CD1c-positive myeloid dendritic cell (primary cell): ENCODE data around the gene TNFRSF19.
"Not testable (repeated sequence)": the region's sequence is repeated elsewhere in the genome, so short reads cannot be mapped to it uniquely, and the experiment has no call there.

Experiments
- DNase-seq: peaks from one replicate; pipeline ENCODE4 v3.0.0-alpha.2; 2016; ENCODE audit errors: extremely low spot score

TNFRSF19 gene, protein sequence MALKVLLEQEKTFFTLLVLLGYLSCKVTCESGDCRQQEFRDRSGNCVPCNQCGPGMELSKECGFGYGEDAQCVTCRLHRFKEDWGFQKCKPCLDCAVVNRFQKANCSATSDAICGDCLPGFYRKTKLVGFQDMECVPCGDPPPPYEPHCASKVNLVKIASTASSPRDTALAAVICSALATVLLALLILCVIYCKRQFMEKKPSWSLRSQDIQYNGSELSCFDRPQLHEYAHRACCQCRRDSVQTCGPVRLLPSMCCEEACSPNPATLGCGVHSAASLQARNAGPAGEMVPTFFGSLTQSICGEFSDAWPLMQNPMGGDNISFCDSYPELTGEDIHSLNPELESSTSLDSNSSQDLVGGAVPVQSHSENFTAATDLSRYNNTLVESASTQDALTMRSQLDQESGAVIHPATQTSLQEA

DNA sequence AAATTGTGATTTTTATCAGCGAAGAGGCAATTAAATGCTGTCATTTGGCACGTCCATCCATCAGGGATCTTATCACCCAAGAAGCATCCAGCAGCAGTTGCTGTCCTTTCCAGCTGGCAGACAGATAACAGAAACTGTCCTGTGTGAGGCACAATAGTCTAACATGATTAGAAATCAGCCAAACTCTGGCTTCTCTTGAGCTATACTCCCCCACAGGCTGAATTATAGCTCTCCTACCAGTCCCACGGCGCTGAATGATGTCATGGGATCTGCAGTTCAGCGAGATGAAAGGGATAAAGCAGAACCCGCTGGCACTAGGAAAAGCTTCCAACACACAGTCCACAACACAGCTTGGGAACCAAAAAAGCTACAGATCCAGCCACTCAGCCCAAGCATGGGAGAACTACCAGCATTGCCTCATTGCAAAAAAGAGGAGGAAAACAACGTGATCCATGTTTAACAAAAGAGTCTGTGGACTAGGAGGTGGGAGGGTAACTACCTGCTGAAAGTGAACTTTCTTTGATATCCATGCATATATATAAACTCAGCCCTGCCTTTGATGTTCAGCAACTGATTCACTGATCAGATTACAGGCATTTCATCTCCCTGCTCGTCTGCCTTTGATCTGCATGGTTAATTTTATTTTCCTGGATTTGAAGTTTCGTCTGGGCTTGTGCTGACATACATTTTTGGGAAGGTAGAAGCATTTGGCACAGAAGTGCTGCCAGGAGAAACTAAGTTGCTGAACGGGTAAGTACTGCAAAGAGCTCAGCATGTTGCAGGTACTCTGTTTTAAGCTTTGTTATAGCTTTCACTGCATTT, at the start of gene TNFRSF19:
TNFRSF19 (plus strand) TSS at position 314 of the 822 bp plus-strand sequence. CDS start 19,772 bp downstream, outside the sequence.
- no peak for DNase-seq

DNA sequence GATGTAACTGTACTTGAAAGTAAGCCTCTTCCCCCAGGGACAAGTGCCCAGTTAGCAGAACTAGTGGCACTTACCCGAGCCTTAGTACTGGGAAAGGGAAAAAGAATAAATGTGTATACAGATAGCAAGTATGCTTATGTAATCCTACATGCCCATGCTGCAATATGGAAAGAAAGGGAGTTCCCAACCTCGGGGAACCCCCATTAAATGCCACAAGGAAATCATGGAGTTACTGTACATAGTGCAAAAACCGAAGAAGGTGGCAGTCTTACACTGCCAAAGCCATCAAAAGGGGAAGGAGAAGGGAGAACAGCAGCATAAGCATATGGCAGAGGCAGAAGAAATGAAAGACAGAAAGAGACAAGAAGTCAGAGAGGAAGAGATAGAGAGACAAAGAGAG, 40.3 kb upstream of the TNFRSF19 start:
- not testable (repeated sequence) for DNase-seq

DNA sequence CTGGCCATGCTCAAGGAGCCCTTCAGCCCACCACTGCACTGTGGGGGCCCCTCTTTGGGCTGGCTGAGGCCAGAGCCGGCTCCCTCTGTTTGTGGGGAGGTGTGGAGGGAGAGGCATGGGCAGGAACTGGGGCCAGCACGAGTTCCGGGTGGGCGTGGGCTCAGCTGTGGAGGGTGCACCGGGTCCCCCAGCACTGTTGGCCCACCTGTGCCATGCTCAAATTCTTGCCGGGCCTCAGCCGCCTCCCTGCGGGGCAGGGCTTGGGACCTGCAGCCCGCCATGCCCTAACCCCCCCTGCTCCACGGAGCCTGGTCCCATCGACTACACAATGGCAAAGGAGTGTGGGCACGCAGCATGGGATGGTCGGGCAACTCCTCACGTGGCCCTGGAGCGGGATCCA, 38.8 kb upstream of the TNFRSF19 start:
- DNase-seq = no peak

DNA sequence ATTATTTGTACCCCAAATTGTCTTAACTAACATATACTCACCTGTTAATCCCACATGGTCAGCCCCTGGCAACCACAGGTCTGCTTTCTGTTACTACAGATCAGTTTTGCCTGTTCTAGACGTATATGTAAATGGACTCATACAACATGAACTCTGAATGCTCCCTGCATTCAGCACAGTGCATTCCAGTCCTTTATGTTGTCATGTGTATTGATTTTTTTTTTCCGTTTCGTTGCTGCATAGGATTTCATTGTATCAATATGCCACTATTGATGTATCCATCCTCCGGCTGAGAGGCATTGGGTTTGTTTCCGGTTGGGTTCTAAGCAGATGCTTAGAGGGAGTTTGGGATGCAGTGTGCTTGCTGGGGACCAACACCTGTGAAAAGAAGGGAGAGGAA, 36.1 kb upstream of the TNFRSF19 start:
- no peak for DNase-seq

- no peak for DNase-seq
These were observed 28.9 kb upstream of the TNFRSF19 start for GRCh38 chr13:23541221-23541824.

- no peak for DNase-seq
These were observed 25.5 kb upstream of the TNFRSF19 start for GRCh38 chr13:23544668-23545067.

- DNase-seq = no peak
These were observed 23.1 kb upstream of the TNFRSF19 start for GRCh38 chr13:23547000-23547590.

DNA sequence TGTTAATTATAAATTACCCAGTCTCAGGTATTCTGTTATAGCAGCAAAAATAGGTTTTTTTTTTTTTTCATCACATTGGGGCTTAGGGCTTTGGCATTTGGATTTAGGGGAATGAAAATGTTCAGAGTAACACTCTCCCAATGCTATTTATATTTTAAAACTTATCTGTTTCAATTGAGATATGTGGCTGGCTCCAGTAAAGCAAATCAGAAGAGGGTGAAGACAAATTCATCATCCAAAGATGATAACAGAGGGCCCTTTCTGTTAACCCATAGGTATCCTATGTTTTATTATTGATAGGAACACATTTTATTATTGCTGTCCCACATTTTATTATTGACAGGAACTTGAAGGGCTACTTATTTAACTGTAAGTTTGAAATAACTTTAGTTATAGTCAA, 20.5 kb upstream of the TNFRSF19 start:
- DNase-seq = no peak

DNA sequence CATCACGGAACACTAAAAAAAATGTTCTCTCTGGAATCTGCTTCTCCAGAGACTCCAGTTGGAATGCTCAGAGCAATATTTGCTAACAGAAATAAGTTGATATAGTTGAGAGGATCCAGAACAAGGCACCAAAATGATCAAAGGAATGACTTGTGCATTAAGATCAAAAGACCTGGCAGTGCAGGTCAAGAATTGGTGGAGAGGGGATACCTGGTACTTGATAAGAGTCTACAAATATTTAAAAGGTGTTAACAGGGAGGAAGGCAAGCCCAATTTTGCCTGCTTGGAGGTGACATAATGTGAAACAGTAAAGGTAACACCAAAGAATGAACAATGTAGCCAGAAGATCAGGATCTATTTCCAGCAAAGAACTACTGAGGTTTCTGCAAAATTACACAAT, 20.0 kb upstream of the TNFRSF19 start:
- DNase-seq = no peak

- no peak for DNase-seq
These were observed 18.8 kb upstream of the TNFRSF19 start for GRCh38 chr13:23551213-23552008.

GRCh38 chr13:23552171-23552570, 18.0 kb upstream of the TNFRSF19 start:
- DNase-seq = no peak

DNA sequence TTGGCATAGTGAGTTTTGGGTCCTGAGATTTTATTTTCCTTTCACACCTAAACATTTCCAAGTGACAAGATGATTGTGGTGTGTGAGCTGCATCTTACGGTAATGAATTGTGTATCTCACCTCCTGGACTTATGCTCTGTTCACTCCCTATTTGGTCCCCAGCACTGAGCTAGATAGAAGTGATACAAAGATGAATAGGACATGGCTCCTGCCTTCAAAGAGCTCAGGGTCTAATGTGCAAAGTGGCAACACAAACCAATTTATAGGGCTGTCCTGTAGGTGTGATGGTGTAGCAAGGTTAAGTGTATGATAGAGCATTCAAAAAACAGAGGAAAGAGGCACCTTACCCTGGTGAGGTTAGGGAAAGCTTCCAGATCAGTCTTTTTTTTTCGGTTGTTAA, 17.6 kb upstream of the TNFRSF19 start:
- no peak for DNase-seq

DNA sequence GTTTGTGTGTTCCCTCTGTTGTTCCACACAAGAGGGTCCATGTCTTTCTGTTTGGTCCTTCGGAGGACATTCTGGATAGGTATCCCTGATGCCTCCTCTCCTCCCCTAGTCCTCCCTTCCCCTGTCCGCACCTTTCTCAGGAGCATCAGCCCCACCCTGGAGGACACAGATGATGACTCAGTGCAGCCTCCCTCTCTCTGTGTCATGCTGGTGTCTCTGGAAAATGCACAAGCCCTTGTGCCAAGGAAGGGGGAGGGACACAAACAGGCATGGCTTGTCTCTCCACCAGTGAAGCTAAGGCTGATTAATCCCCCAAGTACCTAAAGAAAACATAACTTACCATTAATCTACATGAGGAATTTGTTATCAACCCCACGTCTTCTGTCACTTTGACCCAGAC, 16.2 kb upstream of the TNFRSF19 start:
- no peak for DNase-seq

- no peak for DNase-seq
These were observed 13.2 kb upstream of the TNFRSF19 start for GRCh38 chr13:23557043-23557442.

GRCh38 chr13:23557733-23558132, 12.5 kb upstream of the TNFRSF19 start:
- DNase-seq = no peak

GRCh38 chr13:23558675-23559536, 11.3 kb upstream of the TNFRSF19 start:
- DNase-seq = peak; percentile 59

- DNase-seq = no peak
These were observed 9.6 kb upstream of the TNFRSF19 start for GRCh38 chr13:23560571-23561089.

DNA sequence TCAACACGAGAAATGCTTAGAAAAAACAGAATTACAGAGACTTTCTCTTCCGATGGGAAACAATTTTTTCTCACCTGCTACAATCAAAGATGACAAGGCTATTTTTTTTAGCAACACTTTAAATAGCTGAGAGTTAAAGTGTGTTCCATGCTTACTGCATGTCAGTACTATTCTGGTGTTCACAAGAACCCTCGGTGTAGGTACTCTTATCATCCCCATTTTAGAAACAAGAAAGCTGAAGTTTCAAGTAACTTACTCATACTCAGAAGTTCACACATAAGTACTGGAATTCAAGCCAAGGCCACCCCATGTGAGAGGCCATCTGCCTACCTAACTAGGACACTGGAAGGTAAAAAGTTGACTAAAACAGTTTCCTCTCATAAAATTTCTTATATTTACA, 9.0 kb upstream of the TNFRSF19 start:
- no peak for DNase-seq

DNA sequence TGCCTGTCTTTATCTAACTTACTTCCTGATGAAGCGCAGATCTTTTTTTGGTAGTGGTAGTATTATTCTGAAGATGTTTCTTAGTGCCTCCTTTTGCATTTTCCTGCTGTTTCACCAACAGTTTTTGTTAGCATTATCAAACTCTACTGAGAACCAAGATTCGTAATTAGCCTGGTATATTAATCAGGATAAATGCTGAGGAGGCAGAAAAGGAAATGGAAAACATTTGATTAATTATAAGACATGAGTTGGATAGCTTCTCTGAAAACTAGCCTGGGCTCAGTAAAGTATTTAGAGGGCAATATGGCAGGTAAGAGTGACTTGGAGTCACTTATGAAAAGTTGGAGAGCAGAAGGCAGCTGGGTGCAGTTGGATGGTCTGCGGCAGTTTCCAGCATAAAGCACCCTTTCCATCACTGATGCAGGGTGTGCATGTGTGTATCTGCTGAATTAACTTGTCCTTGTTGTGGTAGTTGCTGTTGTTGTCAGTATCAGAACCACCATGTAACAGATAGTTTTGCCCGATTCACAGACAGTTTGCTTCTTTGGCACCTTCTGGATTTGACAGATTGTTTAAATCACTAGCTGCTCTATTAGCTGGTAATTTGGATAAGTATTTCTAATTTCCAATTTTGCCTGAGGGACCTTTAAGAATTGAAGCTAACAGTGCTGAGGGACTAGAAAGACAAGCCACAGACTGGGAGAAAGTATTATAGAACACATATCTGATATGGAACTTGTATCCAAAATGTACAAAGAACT, 6.9 kb upstream of the TNFRSF19 start:
- no peak for DNase-seq
